ENCODE results near the gene ZHX3. TPM values are rescaled to one million over a fixed set of nuclear protein-coding genes. Genes with fewer than 3 reads are reported as not detected.

ZHX3 gene
- polyA plus RNA-seq, 3 donors: 20.9 to 24.0 (median 23.3) TPM

DNA sequence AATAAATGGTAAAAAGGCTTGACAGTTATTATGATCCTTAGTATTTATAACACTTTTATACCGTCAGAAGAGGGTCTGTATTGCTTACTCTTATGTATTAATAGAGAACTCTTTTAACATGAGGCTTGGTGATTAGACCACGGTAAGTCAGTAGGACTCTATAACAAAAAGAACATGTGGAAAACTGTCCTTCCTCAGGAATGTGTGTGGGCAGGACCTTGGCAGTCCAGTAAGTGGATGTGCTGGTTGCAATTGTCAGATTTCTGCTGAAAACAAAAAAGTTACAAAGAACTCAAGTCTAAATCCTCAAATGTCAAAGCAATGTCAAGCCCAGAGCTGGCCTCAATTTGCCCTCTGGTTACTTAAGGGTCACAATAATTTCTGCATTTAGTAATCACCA, 99.1 kb downstream of the ZHX3 start:
- DNase-seq (ENCODE audit: extremely low read depth in 1 of 11, low read depth in 9 of 11, low spot score in 4 of 11): no peak

DNA sequence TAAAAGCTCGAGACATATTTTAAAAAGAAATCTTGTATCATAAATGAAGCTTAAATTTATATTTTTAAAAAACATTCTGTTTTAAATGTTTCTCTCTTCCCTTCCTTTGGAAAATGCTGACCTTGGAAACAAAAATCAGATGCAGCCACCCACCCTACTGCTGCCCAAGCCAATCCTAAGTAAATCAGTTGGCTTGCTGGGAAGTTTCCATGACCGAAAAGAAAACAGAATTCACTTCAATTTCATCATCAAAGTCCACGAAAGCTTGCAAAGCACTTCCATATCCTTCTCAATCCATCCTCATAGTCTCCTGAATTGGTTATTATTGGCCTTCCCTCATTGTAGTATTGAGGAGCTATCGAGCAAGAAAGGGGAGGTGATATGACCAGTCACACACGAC, 100.1 kb downstream of the ZHX3 start:
- DNase-seq (ENCODE audit: extremely low read depth in 1 of 11, low read depth in 9 of 11, low spot score in 4 of 11): no peak

DNA sequence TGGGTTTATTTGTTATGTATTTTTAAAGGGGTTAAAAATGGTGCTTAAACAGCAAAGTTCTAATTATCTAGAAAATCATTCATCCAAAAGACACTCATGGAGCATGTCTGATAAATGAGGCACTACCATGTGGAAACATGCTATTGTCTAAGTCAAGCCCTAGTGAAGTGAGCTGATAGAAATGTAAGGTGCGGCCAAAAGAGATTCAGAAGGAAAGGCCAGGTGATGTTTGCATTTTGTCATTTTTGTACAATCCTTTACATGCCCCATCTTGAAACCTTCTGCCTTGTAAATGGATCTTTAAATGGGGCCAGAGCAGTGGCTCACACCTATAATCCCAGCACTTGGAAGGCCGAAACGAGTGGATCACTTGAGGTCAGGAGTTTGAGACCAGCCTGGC, 102.9 kb downstream of the ZHX3 start:
- no peak for DNase-seq (ENCODE audit: extremely low read depth in 1 of 11, low read depth in 9 of 11, low spot score in 4 of 11)

DNA sequence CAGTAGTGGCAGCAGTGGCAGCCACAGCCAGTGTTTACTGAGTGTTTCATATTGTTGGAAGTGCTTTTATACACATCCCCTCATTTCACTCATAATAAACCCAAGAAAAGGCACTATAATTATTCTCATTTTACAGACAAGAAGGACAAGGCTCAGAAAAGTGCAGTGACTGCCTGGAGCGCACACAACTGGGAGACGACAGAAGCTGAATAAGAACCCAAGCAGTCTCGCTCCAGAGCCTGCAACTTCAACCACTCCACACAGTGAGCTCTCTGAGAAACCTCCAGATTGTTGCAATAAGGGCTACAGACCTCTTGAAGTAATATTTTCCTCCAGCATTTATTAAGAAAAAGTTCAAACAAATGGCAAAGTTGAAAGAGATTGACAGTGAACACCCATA, 103.3 kb downstream of the ZHX3 start:
- DNase-seq (ENCODE audit: extremely low read depth in 1 of 11, low read depth in 9 of 11, low spot score in 4 of 11): no peak

DNA sequence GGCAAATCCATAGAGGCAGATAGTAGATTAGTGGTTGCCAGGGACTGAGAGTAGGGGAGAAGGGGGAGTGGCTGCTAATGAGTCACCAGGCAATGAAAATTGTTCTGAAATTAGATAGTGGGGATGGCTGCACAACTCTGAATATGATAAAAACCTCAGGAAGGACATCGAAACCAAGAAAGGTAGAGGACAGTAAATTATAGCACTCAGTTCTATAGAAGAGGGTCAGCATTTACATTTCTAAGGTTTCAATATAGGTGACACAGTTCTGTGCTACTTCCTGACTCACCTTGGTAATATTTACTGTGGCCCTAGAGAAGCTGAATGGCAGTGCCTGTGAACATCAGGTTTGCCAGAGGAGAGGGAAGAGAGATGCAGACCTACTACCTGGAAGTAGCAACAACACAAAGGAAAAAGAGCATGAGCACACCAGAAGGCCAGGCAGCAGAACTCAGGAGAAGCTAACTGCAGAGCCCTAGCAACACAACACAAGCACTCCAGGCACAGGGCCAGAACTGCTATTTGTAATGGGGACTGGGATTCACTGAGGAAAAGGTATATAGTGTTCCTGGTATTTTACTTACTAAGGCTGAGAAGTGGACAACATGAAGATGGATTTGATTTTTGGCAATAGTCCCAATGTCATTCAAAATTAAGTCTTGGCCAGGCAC, 104.2 kb downstream of the ZHX3 start:
- no peak for DNase-seq (ENCODE audit: extremely low read depth in 1 of 11, low read depth in 9 of 11, low spot score in 4 of 11)

DNA sequence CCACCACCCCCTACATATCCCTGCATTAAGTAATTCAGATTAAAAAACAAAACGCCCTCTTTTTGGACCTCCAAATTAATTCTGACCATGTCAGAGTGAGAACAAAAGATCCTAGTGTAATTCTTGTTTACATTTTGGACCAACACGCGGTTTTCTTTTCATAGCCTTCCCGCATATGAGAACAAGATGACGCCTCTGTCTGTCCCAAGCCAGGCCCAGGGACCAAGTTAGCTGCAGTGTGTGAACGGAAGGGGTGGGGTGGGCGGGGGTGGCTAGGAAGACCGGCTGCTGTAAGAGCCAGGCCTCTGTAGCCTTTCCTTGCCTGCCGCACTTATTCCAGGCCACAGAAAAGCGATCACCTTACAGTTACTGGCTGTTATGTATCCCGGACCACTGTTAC, 112.2 kb downstream of the ZHX3 start:
- DNase-seq (ENCODE audit: extremely low read depth in 1 of 11, low read depth in 9 of 11, low spot score in 4 of 11): no peak

DNA sequence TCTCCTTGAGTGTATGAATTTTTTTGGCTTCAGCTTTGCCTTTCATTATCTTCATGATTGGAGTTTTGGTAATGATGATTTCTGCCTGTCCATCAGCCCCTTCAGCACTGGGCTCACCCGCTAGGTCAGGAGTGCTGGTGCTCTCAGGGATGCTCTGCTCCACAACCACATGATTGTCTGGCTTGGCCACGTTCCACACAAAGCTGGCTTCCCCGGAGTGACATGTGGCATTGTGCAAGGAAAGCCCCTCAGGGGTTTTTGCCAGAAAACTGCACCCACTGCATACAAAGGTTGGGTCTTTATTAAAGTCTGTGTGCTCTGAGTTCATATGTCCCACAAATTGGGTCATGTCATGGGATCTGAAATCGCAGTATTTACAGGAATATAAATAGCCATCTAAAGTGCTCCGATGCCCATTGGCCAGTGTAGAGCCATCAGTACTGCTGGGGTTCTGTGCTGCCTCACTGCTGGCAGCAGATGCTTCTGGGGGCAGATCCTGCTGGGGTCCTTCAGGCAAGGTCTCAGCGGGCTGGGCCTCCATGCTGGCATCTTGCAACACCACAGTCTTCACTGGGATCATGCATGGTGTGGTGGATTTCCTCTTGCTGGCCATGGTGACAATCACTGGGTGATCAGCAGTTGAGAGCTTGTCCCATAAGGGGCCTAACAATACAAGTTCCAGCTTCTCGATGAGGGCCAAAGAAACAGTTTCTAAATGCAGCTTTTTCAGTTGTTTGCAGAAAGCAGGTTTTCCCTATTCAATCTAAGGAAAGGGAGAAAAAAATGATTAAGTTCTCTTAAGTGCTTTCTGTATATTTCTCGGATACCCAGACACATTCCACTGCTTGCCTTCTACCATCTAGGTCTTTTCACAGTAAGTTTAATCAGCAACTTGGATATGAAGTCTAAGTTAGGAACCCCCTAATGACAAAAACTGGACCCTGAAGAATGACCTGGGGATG, 112.9 kb downstream of the ZHX3 start:
- DNase-seq (ENCODE audit: extremely low read depth in 1 of 11, low read depth in 9 of 11, low spot score in 4 of 11): no peak

DNA sequence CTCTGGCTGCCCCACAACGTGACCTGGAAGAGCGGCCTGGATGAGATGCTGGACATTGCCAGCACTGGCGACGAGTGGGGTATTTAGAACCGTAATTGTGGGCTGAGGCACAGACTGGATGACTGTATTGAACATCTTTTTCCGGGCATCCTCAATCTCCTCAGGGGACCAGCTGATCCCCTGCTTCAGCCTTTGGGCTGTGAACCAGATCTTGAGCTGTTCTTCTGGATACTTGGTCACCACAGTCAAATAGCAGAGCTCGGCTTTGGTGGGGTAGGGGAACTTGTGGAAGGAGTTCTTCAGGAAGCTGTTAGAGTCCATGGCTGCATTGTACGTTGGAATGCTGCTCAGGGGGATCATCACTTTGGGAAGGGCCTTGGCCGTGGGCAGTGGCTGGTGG, 113.9 kb downstream of the ZHX3 start:
- no peak for DNase-seq (ENCODE audit: extremely low read depth in 1 of 11, low read depth in 9 of 11, low spot score in 4 of 11)

DNA sequence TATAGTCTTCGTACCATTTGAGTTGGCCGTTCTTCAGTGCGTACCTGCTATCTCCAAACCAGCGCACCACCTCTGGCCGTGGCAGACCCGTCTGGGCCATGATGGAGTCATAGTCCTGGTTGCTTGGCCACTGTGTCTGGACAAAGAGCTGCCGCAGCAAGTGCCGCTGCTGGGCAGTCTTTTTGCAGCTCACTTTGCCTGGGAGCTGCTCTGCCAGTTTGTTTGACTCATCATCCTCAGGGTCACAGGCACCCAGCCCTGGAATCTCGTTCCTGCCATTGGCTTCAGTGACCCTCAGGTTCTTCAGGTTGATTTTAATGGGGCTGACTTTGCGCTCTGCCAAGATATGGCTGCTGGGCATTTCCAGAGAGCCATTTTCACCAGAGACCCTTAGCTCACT, 115.1 kb downstream of the ZHX3 start:
- DNase-seq (ENCODE audit: extremely low read depth in 1 of 11, low read depth in 9 of 11, low spot score in 4 of 11): no peak

DNA sequence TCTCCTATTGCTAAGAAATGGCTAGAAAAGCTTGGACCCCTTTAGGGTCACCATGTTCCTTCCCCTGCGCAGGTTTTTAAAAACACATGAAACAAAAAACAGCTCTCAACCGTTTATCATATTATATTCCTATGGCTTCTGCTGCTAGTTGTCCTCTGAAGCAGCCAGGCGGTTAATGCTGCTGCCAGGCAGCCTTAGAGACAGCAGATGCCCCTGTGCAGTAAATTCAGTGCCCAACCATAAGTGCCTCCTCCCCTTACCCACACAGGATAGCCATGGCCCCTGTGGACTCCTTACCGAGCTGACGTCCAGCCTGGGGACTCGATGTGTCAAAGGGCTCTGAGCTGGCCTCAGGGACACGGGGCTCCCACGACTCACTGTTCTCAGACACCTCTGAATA, 115.8 kb downstream of the ZHX3 start:
- no peak for DNase-seq (ENCODE audit: extremely low read depth in 1 of 11, low read depth in 9 of 11, low spot score in 4 of 11)

DNA sequence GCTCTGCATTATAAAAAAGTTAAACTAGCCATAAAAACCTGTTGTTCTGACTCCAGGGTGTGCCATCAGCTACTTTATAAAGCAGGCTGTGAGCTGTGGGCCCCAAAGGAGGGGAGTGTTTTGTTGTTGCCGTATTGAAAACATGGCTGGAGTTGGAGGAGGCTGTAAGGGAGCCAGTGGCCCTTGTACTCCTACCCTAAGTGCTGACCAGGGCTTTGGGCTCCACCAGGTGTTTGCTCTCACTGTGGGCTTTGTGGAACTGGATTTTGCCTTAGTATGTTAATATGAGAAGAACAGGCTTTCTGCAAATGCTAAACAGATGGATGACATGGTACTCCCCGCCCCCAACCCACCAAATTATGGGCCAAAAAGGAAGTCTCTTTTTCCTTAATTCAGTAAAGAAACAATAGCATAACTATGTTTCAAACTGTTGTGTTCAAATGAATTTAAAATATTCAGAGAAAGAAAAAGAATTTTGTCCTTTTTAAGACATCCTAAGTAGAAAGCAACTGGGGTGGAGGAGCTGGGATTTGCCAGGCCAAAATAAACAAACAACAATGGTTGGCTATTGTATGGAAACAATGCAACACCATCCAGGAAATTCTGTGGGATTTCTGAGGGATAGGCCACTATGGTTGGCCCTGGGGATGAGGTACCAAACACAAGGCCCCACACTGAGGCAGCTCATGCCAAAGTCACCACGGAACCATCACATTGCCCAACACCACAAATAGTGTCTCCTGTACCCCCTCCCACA, 116.9 kb downstream of the ZHX3 start:
- DNase-seq (ENCODE audit: extremely low read depth in 1 of 11, low read depth in 9 of 11, low spot score in 4 of 11): no peak

DNA sequence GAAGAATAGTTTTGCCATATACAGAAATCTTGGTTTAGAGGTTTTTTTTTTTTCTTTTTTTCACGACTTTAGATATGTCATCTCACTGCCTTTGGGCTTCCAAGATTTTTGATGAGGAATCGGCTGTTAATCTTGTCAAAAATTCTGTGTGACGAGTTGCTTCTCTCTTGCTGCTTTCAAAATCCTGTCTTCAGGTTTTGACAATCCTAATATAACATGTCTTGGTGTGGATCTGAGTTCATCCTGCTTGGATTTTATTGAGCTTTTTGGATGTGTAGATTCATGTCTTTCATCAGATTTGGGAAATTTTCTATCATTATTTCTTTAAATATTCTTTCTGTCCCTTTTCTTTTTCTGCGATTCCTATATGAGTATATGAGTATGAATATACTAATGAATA, 119.1 kb downstream of the ZHX3 start:
- no peak for DNase-seq (ENCODE audit: extremely low read depth in 1 of 11, low read depth in 9 of 11, low spot score in 4 of 11)

DNA sequence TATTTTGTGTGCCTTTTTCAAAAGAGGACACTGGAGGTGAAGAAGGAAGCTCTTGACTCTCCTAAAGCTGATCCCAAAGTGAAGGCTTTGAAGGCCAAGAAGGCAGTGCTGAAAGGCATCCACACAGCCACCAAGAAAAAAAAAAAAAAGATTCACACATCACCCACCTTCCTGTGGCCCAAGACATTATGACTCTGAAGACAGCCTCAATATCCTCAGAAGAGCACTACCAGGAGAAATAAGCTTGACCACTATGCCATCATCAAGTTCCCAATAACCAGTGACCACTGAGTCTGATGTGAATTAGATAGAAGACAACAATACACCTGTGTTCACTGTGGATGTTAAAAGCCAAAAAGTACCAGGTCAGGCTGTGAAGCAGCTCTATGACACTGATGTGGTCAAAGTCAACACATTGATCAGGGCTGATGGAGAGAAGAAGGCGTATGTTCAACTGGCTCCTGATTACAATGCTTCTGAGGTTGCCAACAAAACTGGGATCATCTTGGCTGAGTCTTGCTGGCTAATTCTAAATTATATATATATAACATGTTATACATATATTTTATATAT, 120.8 kb downstream of the ZHX3 start:
- no peak for DNase-seq (ENCODE audit: extremely low read depth in 1 of 11, low read depth in 9 of 11, low spot score in 4 of 11)

DNA sequence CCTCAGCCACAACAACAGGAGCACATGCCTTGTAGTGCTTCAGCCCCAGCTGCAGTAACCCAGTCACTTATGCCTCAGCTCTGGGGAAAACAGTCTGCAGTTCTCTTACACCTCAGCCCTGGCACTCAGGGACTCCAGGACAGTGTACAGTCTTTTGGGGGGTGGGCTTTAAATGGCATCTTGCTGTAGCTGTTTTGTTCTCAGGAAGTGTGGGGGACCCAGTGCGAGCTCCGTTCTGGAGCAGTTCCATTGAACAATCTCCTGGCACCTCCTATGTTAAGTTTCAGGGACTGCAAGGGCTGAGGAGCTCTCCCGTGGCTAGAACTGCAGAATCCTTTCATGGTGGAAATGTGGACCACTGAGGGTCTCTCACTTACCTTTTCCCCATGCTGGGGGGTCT, 125.0 kb downstream of the ZHX3 start:
- no peak for DNase-seq (ENCODE audit: extremely low read depth in 1 of 11, low read depth in 9 of 11, low spot score in 4 of 11)

DNA sequence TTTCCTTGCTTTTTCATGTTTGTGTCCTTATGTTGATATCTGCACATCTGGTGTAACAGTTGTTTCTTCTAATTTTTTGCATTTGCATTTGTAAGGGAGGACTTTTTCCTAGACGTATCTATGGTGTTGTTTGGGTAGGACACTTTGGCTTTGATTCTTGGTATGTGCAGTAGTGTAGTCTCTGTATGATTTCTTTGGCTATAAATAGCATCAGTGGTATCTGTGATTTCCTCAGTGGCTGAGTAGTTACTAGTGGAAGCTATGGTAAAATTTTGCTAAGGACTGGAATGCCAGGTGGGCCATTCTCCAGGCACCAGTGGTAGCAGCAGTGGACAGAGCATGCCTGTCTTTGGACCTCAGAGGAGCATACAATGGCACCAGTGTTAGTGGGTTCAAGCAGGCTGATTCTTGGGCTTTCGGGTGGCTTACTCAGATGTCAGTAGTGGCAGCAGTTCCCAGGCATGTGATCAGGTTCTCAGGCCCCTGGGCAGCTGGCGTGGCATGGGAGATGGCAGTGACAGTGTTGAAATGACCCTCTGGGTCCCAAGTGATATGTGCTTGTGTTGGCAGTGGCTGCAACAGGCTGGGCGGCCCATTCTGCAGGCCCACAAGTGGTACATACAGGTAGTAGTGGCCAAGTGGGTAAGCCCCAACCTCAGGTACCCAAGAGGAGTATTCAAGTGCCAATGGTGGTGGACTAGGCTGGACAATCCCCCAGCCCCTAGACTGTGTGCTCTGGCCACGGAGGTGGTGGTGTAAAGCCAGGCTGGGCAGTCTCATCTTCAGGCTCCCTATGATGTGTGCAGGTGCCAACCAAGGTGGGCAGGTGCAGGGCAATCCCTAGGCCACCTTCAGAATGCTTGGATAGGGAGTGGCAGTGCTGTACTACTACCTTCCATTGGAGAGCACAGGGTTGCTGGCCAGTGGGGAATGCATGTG, 125.7 kb downstream of the ZHX3 start:
- DNase-seq (ENCODE audit: extremely low read depth in 1 of 11, low read depth in 9 of 11, low spot score in 4 of 11): no peak

DNA sequence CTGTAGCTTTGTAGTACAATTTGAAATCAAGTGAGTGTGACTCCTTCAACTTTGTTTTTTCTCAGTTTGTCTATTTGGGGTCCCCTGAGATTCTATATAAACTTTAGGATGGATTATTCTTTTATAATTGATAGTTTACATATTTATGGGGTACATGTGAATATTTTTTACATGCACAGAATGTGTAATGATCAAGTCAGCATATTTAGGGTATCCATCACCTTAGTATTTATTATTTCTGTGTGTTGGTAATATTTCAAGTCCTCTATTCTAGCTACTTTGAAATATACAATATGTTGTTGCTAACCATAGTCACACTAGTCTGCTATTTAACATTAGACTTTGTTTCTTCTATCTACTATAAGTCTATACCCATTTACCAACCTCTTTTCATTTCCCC, 129.9 kb downstream of the ZHX3 start:
- no peak for DNase-seq (ENCODE audit: extremely low read depth in 1 of 11, low read depth in 9 of 11, low spot score in 4 of 11)

DNA sequence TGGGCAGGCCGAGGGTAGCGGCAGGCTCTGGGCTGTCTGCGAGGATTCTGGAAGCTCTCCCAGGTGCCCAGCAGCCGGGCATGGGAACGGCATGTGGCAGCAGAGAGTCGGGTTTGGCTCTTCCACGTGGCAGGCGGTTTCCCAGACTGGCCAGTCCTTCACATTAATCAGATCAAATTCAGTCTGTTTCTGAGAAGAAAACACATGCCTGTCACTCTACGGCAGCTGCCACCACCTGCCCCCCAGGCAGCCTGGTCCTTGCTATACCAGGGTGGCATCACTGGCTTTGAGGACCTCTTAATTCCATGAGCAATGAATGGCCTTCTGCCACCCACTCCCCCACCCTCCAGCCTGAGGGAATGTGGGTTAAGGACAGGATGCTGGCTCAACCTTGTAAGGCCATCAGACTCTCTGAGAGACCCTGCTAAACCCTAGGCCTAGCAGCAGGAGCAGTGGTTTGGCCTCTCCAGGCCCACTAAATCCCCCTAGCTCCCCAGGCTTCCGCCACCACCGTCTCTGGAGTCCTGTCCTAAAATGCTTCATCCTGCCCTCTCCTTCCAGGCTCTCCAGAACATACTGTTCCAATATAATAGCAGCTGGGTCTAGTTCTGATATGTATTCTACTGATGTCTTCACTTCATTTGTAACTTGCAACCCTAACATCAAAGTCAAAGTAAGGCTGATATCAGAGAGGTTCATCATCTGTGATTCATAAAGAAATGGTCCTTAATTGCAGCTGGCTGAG, 132.3 kb downstream of the ZHX3 start:
- no peak for DNase-seq (ENCODE audit: extremely low read depth in 1 of 11, low read depth in 9 of 11, low spot score in 4 of 11)

DNA sequence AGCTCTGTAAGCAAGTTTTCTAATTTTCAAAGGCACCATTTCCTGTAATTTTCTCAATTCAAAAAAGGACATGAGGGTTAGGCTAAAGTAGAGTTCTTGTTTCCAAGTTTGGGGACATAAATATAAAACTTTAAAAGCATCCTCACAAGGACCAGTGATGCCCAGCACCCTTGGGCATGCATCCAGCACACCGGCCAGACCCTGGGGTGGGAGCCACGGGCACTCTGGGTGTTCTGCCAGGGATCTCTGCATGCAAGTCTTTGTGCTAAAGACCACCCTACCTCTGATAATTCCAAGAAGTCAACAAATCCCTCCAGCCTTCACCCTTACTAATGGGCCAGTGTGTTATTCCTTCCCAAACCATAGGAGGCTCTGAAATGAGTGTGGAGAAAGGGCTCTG, 133.7 kb downstream of the ZHX3 start:
- DNase-seq (ENCODE audit: extremely low read depth in 1 of 11, low read depth in 9 of 11, low spot score in 4 of 11): no peak
